ENCODE data around the gene PHF3.

GRCh38 chr6:63742060-63742459 is 106.5 kb downstream of the PHF3 start:
- TF ChIP-seq CTCF (IDR thresholded peaks at IDR 0.05) (no peak), EP300 (IDR thresholded peaks at IDR 0.05) (no peak)

Measured in gastroesophageal sphincter (tissue), 3 donors.